NB4 (cell line): Measurements from ENCODE around the gene RBM47.

Source experiments
- POLR2A ChIP-seq: IDR thresholded peaks from 2 replicates; pipeline ENCODE4 v1.6.1; 2011; ENCODE audit warnings: mild to moderate bottlenecking; ENCODE audit not compliant: insufficient read length; ENCODE audit errors: extremely low read depth
- TF ChIP-seq, protein P1 (sequence below): IDR thresholded peaks from one replicate; pipeline ENCODE4 v1.5.1; 2012; ENCODE audit warnings: low read depth, low read length

DNA sequence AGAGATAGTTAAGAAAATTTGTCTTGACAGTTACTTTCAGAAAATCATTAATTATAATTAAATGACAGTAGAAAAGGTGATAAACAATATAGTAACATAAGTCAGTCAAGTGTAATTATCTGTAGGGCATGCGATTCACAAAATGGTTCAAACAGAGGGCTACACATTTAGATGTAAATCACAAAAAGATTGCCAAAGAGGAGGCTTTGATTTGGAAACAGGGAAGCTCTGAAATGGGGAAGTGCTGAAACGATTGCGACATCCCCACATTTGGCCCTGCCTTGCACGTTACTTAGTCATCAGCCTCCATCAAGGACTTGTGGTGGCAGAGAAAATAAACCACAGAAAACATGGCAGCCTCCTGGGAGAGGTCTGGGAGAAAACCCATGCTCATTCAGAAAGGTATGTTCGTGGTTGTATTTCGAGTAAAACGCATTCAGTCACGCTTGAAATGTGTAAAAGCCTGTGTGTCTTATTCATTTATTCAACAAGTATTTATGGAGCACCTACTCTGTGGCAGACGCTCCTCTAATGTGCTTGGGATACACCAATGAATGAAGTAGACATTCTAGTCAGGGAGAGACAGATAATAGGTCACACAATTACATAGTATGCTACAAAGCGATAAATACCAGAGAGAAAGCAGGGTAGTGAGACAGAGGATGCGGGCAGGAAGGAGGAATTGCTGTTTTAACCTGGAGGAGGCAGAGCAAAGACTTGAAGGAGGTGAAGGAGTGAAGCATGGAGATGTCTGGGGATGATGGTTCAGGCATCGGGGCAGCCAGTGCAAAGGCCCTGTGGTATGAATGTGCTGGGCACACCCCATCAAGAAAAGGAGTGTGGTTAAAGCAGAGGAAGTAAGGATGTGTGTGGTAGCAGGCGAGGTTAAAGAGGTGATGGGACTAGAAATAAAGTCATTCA is 7.8 kb downstream of the RBM47 start:
- TF ChIP-seq, protein P1, sequence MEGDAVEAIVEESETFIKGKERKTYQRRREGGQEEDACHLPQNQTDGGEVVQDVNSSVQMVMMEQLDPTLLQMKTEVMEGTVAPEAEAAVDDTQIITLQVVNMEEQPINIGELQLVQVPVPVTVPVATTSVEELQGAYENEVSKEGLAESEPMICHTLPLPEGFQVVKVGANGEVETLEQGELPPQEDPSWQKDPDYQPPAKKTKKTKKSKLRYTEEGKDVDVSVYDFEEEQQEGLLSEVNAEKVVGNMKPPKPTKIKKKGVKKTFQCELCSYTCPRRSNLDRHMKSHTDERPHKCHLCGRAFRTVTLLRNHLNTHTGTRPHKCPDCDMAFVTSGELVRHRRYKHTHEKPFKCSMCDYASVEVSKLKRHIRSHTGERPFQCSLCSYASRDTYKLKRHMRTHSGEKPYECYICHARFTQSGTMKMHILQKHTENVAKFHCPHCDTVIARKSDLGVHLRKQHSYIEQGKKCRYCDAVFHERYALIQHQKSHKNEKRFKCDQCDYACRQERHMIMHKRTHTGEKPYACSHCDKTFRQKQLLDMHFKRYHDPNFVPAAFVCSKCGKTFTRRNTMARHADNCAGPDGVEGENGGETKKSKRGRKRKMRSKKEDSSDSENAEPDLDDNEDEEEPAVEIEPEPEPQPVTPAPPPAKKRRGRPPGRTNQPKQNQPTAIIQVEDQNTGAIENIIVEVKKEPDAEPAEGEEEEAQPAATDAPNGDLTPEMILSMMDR: no peak
- no peak for TF ChIP-seq POLR2A
